ENCODE results near the gene C2.

DNA sequence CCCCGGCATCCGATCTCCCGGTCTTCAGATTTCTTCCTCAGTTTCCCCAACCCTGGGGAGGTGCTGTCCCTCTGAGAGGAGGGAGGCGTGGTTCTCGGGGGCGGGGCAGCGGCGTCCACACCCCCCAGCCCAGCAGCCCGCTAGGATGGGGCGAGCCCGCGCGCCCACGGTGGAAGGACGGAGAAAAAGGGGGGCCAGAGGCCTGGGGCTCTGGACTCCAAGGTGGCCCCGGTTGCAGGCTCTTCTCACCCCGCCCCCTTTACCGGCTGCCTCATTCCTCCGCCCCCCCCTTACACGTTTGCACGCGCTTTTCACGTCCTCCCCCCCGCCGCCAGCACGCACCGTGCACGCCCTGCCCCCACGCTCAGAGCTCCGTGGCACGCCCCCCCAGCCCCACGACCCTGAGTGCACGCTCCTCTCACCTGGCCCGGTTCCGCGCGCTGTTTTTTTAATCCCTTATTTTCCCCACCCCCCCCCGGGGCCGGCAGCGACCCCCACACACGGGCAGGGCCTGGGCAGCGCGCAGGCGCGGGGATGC, 26.0 kb upstream of the C2 start:
- no peak for TF ChIP-seq POLR2AphosphoS5 (IDR thresholded peaks at IDR 0.05; ENCODE audit: low read depth, low read length)
- no peak for TF ChIP-seq POLR2A (IDR thresholded peaks at IDR 0.05; ENCODE audit: low read depth, low read length)

Measured in GM12892 (cell line).